ENCODE results near the gene STXBP6.

- no peak for TF ChIP-seq CTCF (CRISPR knock-in tag; IDR thresholded peaks at IDR 0.05)
- no peak for TF ChIP-seq SIX4 (CRISPR knock-in tag; IDR thresholded peaks at IDR 0.05)
- TF ChIP-seq ESRRA (CRISPR knock-in tag; IDR thresholded peaks at IDR 0.05; ENCODE audit: low read depth), result no peak
These were observed 48.3 kb downstream of the STXBP6 start for GRCh38 chr14:25001601-25002000.

All from HepG2 (cell line).